Stimulated activated naive CD8-positive, alpha-beta T cell treated with anti-CD3 and anti-CD28 coated beads, Interleukin-15, Interleukin-2, amounts not matched to agents 100 ng/mL and 50 ng/mL, for 24 hours (primary cell): ENCODE data around the gene GPR176.
"Not testable (repeated sequence)": the region's sequence is repeated elsewhere in the genome, so short reads cannot be mapped to it uniquely, and the experiment has no call there.

Experiments
- H3K27ac Mint-ChIP-seq: one replicate; pipeline ENCODE4 v1.8.0; 2021; ENCODE audit warnings: mild to moderate bottlenecking, mixed read lengths
- H3K27me3 Mint-ChIP-seq: one replicate; pipeline ENCODE4 v1.8.0; 2021; ENCODE audit warnings: mixed read lengths
- H3K36me3 Mint-ChIP-seq: one replicate; pipeline ENCODE4 v1.8.0; 2021; ENCODE audit warnings: low read depth, mixed read lengths
- H3K4me1 Mint-ChIP-seq: one replicate; pipeline ENCODE4 v1.8.0; 2021; ENCODE audit warnings: low read depth, mixed read lengths
- H3K4me3 Mint-ChIP-seq: one replicate; pipeline ENCODE4 v1.8.0; 2021; ENCODE audit warnings: mild to moderate bottlenecking, mixed read lengths
- H3K9me3 Mint-ChIP-seq: one replicate; pipeline ENCODE4 v1.8.0; 2021; ENCODE audit warnings: mixed read lengths

GPR176 gene

DNA sequence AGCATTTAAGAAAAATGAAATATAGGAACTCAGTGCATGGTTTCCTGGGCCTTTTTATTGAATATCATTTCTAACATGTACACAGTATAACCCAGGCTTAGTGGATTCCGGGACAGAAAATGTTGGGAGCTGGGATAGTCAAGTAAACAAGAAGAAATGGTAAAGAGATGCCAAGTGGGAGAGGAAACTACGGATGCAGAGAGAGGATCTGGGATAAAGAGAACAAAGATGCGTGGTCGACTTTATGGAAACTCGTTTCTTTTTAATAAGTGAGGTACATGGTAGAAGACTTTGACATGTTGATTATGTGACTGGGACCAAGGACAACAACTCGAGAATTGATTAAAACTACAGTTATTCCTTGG is 1.2 kb upstream of the GPR176 start:
- no peaks in the 10 kb centered on the region for H3K36me3 Mint-ChIP-seq
- H3K9me3 Mint-ChIP-seq, result no peaks in the 10 kb centered on the region
- peaks cover 28% of the 10 kb centered on the region for H3K27me3 Mint-ChIP-seq
- H3K4me3 Mint-ChIP-seq, result peak overlapping the region; percentile 84
- H3K27ac Mint-ChIP-seq, result peak overlapping the region; percentile 72
- peaks cover 31% of the 10 kb centered on the region for H3K4me1 Mint-ChIP-seq

DNA sequence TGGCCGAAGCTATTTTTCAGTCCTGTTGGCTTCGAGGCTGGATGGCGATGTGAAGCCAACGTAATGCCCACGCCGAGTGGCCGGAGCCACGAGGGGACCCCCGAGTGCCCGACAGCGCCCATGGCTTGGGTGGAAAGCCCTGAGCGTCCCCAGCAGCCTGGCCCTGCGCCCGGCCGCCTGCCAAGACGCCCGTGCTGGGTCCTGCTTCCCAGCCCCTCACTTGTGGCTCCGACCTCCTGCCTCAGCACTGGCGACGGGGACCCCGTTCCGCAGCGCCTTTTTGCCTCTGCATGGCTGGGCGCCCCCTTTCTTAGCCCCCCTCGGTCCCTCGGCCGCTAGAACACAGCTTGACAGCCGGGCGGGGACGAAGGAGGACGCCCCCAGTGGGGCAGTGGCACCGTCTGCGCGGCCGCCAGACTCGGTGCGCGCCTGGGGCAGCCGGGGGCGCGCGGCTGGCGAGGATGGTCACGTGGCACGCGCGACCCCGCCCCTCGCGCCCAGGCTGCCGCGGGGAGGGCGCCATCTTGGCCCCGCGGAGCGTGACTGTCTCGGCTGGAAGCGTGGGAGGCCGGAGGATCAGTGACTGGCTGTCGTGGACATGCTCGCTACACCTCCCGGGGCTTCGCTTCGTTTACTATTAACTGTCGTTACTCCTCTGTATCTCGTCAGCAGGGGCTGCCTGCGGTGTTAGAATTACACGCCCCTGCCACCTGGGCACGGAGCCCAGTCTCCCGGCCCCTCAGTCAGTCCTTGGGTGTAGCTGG is 626 bp upstream of the GPR176 start:
- Mint-ChIP-seq H3K9me3 (no peaks in the 10 kb centered on the region), H3K4me3 (peak overlapping the region; percentile 84), H3K36me3 (no peaks in the 10 kb centered on the region), H3K27ac (peak overlapping the region; percentile 72), H3K27me3 (peaks cover 28% of the 10 kb centered on the region), H3K4me1 (peaks cover 28% of the 10 kb centered on the region)

DNA sequence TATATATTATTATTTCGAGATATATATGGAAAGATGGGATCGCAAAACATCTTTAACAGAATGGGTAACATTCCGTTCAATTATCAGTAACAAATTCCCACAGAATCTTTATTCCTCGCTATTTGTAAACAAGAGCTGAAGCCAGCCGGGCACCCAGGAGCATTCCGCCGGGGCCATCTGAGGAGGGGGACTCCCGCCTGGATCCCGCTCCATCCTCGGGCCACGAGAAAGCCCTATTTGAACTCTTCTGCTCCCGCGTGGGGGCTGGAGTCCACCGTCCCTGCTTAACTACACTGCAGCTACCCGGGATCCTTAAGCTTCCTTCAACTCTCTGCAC is 687 bp downstream of the GPR176 start:
- peaks cover 28% of the 10 kb centered on the region for H3K27me3 Mint-ChIP-seq
- no peaks in the 10 kb centered on the region for H3K36me3 Mint-ChIP-seq
- H3K4me1 Mint-ChIP-seq, result peaks cover 20% of the 10 kb centered on the region
- peak overlapping the region; percentile 48 for H3K4me3 Mint-ChIP-seq
- H3K9me3 Mint-ChIP-seq, result no peaks in the 10 kb centered on the region
- H3K27ac Mint-ChIP-seq, result no peak overlapping the region

- peak overlapping the region; percentile 48 for H3K4me3 Mint-ChIP-seq
- H3K27ac Mint-ChIP-seq, result no peak overlapping the region
- H3K9me3 Mint-ChIP-seq, result no peaks in the 10 kb centered on the region
- H3K4me1 Mint-ChIP-seq, result peaks cover 20% of the 10 kb centered on the region
- H3K36me3 Mint-ChIP-seq, result no peaks in the 10 kb centered on the region
- H3K27me3 Mint-ChIP-seq, result peaks cover 28% of the 10 kb centered on the region
Measured at GRCh38 chr15:39918688-39919385, 1.2 kb downstream of the GPR176 start.

GRCh38 chr15:39914977-39915376 is 5.1 kb downstream of the GPR176 start:
- Mint-ChIP-seq H3K9me3 (no peaks in the 10 kb centered on the region), H3K27me3 (peaks cover 28% of the 10 kb centered on the region), H3K36me3 (no peaks in the 10 kb centered on the region), H3K4me1 (peaks cover 13% of the 10 kb centered on the region), H3K4me3 (no peak overlapping the region), H3K27ac (no peak overlapping the region)

DNA sequence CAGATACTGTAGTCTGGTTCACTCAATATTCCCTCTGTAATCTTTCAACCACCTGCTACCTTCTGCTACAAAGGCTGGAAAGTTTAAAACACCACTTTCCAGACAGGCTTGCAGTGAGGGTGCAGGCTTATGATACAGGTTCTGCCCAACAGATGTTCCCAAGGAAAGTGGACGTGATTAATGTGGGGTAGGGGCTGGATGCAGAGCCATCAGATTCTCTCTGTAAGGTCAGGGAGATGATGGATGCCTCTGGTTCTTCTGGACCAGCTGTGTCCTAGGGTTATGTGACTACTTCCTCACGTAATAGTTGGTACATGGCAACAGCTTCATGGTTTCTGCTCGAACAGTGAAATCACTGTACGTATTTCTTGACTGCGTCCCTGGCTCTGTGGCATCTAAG is 11.1 kb downstream of the GPR176 start:
- no peaks in the 10 kb centered on the region for H3K36me3 Mint-ChIP-seq
- no peaks in the 10 kb centered on the region for H3K9me3 Mint-ChIP-seq
- H3K4me1 Mint-ChIP-seq, result peaks cover 3% of the 10 kb centered on the region
- peaks cover 4% of the 10 kb centered on the region for H3K27me3 Mint-ChIP-seq
- no peak overlapping the region for H3K27ac Mint-ChIP-seq
- H3K4me3 Mint-ChIP-seq, result no peak overlapping the region

GRCh38 chr15:39908186-39908585 is 11.9 kb downstream of the GPR176 start:
- no peaks in the 10 kb centered on the region for H3K36me3 Mint-ChIP-seq
- peaks cover 4% of the 10 kb centered on the region for H3K27me3 Mint-ChIP-seq
- no peaks in the 10 kb centered on the region for H3K9me3 Mint-ChIP-seq
- peaks cover 3% of the 10 kb centered on the region for H3K4me1 Mint-ChIP-seq
- H3K4me3 Mint-ChIP-seq, result no peak overlapping the region
- H3K27ac Mint-ChIP-seq, result no peak overlapping the region

GRCh38 chr15:39907216-39907615 is 12.8 kb downstream of the GPR176 start:
- Mint-ChIP-seq H3K9me3 (no peaks in the 10 kb centered on the region), H3K27me3 (peaks cover 4% of the 10 kb centered on the region), H3K4me3 (no peak overlapping the region), H3K36me3 (no peaks in the 10 kb centered on the region), H3K4me1 (peaks cover 3% of the 10 kb centered on the region), H3K27ac (no peak overlapping the region)

DNA sequence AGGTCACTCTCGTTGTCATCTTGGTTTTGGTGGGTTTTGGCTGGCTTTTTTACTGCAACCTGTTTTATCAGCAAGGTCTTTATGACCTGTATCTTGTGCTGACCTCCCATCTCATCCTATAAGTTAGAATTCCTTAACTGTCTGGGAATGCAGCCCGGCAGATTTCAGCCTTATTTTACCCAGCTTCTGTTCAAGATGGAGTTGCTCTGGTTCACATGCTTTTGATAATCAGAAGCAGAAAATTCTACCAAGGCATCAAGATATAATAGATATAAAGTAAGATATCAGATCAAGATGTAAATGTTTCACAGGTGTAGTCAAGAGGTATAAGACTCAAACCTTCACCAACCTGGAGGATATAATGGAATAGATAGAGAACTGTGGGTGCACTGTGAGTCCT is 16.0 kb downstream of the GPR176 start:
- H3K4me1 Mint-ChIP-seq, result peaks cover 3% of the 10 kb centered on the region
- no peaks in the 10 kb centered on the region for H3K9me3 Mint-ChIP-seq
- peaks cover 10% of the 10 kb centered on the region for H3K27me3 Mint-ChIP-seq
- H3K27ac Mint-ChIP-seq, result no peak overlapping the region
- no peaks in the 10 kb centered on the region for H3K36me3 Mint-ChIP-seq
- H3K4me3 Mint-ChIP-seq, result no peak overlapping the region

DNA sequence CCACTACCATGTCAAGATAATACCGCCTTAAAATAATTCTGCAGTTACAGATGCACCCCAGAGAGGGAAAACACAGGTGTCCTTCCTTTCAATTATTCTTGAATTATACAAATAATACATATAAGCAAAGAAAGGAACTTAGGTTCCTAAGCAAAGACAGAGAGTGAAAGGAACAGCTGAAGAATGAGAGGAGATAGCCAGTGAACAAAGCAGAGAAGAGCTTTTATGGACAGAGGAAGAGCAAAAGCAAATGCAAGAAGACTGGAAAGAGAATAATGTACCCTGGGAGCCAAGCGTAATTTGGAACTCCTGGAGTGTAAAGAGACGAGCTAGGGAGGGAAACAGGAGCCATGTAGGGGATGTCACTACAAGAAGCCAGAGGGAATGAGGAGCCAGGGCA is 21.7 kb downstream of the GPR176 start:
- Mint-ChIP-seq H3K27ac (no peak overlapping the region), H3K4me1 (no peaks in the 10 kb centered on the region), H3K9me3 (no peaks in the 10 kb centered on the region), H3K36me3 (no peaks in the 10 kb centered on the region), H3K27me3 (peaks cover 25% of the 10 kb centered on the region), H3K4me3 (no peak overlapping the region)

- no peaks in the 10 kb centered on the region for H3K36me3 Mint-ChIP-seq
- H3K27ac Mint-ChIP-seq, result no peak overlapping the region
- no peak overlapping the region for H3K4me3 Mint-ChIP-seq
- no peaks in the 10 kb centered on the region for H3K4me1 Mint-ChIP-seq
- no peaks in the 10 kb centered on the region for H3K9me3 Mint-ChIP-seq
- H3K27me3 Mint-ChIP-seq, result peaks cover 25% of the 10 kb centered on the region
Measured at GRCh38 chr15:39896846-39897245, 23.2 kb downstream of the GPR176 start.

DNA sequence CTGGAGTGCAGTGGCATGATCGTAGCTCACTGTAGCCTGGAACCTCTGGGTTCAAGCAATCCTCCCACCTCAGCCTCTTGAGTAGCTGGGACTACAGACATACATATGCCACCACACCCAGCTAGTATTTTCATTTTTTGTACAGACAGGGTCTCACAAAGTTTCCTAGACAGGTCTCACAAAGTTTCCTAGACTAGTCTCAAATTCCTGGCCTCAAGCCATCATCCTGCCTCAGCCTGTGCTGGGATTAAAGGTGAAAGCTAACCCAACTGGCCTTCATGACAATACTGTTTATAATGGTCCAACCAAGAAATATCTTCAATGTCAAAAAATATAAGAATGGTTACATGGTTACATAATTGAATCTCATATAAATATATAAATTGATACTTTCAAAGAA is 24.0 kb downstream of the GPR176 start:
- Mint-ChIP-seq H3K27me3 (peaks cover 25% of the 10 kb centered on the region), H3K4me3 (no peak overlapping the region)

GRCh38 chr15:39893051-39893450 is 27.0 kb downstream of the GPR176 start:
- not testable (repeated sequence) for H3K4me3 Mint-ChIP-seq, H3K4me1 Mint-ChIP-seq, H3K36me3 Mint-ChIP-seq, H3K9me3 Mint-ChIP-seq, H3K27ac Mint-ChIP-seq
- H3K27me3 Mint-ChIP-seq, result peaks cover 11% of the 10 kb centered on the region

More for the DNA sequence above, 24.0 kb downstream of the GPR176 start:
- H3K9me3 Mint-ChIP-seq, result no peaks in the 10 kb centered on the region
- no peaks in the 10 kb centered on the region for H3K36me3 Mint-ChIP-seq
- H3K27ac Mint-ChIP-seq, result no peak overlapping the region
- H3K4me1 Mint-ChIP-seq, result no peaks in the 10 kb centered on the region

DNA sequence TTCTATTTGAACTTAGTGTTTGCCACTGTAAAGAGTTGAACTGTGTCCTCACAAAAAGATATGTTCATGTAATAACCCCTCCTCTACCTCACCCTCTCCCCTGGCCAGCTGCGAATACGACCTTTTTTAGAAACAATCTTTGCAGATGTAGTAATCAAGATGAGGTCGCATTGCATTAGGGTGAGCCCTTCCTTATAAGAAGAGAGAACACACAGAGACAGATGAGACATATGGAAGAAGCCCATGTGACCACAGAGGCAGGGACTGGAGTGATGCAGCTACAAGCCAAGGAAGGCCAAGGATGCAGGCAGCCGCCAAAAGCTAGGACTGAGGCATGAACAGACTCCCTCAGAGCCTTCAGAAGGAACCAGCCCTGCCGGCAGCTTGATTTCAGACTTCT is 27.6 kb downstream of the GPR176 start:
- Mint-ChIP-seq H3K9me3 (no peaks in the 10 kb centered on the region), H3K27ac (no peak overlapping the region), H3K4me1 (no peaks in the 10 kb centered on the region)

DNA sequence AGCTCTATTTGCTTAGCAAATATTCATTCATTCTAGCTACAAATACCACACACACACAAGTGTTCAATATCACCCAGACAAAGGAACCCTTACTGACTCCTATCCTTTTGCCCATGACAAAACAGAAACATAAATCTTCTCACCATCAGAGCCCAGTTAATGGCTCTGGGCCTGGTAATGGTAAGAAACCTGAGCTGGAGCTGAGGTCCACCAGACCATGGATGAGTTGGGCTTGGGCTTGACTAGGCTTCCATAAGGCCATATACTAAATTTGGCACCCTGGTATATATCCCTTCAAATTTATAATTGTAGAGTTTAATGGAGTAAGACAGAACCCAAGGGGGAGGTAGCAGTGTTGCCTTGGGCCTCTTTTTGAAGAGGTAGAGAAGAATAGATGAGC is 29.4 kb downstream of the GPR176 start:
- no peaks in the 10 kb centered on the region for H3K4me1 Mint-ChIP-seq
- H3K36me3 Mint-ChIP-seq, result no peaks in the 10 kb centered on the region
- H3K9me3 Mint-ChIP-seq, result no peaks in the 10 kb centered on the region
- no peak overlapping the region for H3K4me3 Mint-ChIP-seq
- no peaks in the 10 kb centered on the region for H3K27me3 Mint-ChIP-seq
- no peak overlapping the region for H3K27ac Mint-ChIP-seq

More for the DNA sequence above, 27.6 kb downstream of the GPR176 start:
- Mint-ChIP-seq H3K4me3 (no peak overlapping the region), H3K36me3 (no peaks in the 10 kb centered on the region), H3K27me3 (peaks cover 8% of the 10 kb centered on the region)

- Mint-ChIP-seq H3K27ac (no peak overlapping the region), H3K27me3 (peaks cover 2% of the 10 kb centered on the region), H3K36me3 (no peaks in the 10 kb centered on the region), H3K4me1 (no peaks in the 10 kb centered on the region), H3K4me3 (no peak overlapping the region), H3K9me3 (no peaks in the 10 kb centered on the region)
Measured at GRCh38 chr15:39889601-39890000, 30.5 kb downstream of the GPR176 start.
